IMR-90 (cell line): Measurements from ENCODE around the gene SNX27. TPM values are rescaled to one million over a fixed set of nuclear protein-coding genes. Genes with fewer than 3 reads are reported as not detected.

Experiments
- ATAC-seq: fragments of 200-7000 bp; cut with Tn5 transposase; 2 replicates; pipeline ENCODE4 v1.9.1; 2020; ENCODE audit warnings: low read depth, mild to moderate bottlenecking, moderate library complexity
- BruUV-seq: library from RNA; stranded (reverse); fragments of 400-500 nt; replicated peaks from 2 replicates; lab custom pipeline; 2021; lab: Mats Ljungman, UMichigan
- CTCF ChIA-PET: fragments of 300-600 bp; formaldehyde crosslinking; extraction: SDS; loops from one replicate; lab custom pipeline; 2021; ENCODE audit warnings: antibody characterized with exemption; lab: Yijun Ruan, JAX
- POLR2A ChIA-PET: fragments of 300-600 bp; sonication (Branson Sonifier 250); formaldehyde crosslinking; loops from one replicate; lab custom pipeline; 2022; ENCODE audit warnings: antibody characterized with exemption; ENCODE audit not compliant: unreplicated experiment; lab: Charles Lee
- DNase-seq: peaks from one replicate; pipeline ENCODE4 v3.0.0; 2013
- H2AFZ ChIP-seq: replicated peaks from 2 replicates; pipeline ENCODE3; 2013; ENCODE audit warnings: low read length, mild to moderate bottlenecking; ENCODE audit not compliant: poor library complexity
- H2AK5ac ChIP-seq: 2 replicates; pipeline ENCODE4 v1.6.1; 2013; ENCODE audit warnings: low read depth, low read length, inconsistent platforms
- H2AK9ac ChIP-seq: replicated peaks from 2 replicates; pipeline ENCODE3; 2013; ENCODE audit warnings: mild to moderate bottlenecking, low read depth, low read length, moderate library complexity; ENCODE audit not compliant: poor library complexity
- H2BK120ac ChIP-seq: 2 replicates; pipeline ENCODE4 v1.6.1; 2013; ENCODE audit warnings: low read depth, low read length, inconsistent platforms
- H2BK15ac ChIP-seq: 3 replicates; pipeline ENCODE4 v1.6.1; 2013; ENCODE audit warnings: low read depth, low read length, inconsistent platforms
- H2BK20ac ChIP-seq: 2 replicates; pipeline ENCODE4 v1.6.1; 2013; ENCODE audit warnings: low read depth, mild to moderate bottlenecking, inconsistent platforms, low read length, moderate library complexity
- H2BK5ac ChIP-seq: 2 replicates; pipeline ENCODE4 v1.6.1; 2013; ENCODE audit warnings: mild to moderate bottlenecking, low read depth, low read length, inconsistent platforms; ENCODE audit not compliant: poor library complexity, severe bottlenecking
- H3K14ac ChIP-seq: replicated peaks from 2 replicates; pipeline ENCODE4 v1.6.1; 2013; ENCODE audit warnings: low read depth, low read length, inconsistent platforms
- H3K18ac ChIP-seq: 2 replicates; pipeline ENCODE4 v1.6.1; 2013; ENCODE audit warnings: low read depth, low read length, control low read depth
- H3K23ac ChIP-seq: 2 replicates; pipeline ENCODE4 v1.6.1; 2013; ENCODE audit warnings: low read depth, low read length, inconsistent platforms
- H3K27ac ChIP-seq: 2 replicates; pipeline ENCODE4 v1.5.1; 2013; ENCODE audit warnings: mild to moderate bottlenecking, control low read depth, low read length; ENCODE audit not compliant: insufficient read depth
- H3K27me3 ChIP-seq: 2 replicates; pipeline ENCODE4 v1.6.1; 2013; ENCODE audit warnings: low read length; ENCODE audit not compliant: control insufficient read depth, insufficient read depth
- H3K36me3 ChIP-seq: 2 replicates; pipeline ENCODE4 v1.6.1; 2013; ENCODE audit warnings: low read length, mixed read lengths; ENCODE audit not compliant: control insufficient read depth, insufficient read depth
- H3K4ac ChIP-seq: 2 replicates; pipeline ENCODE4 v1.6.1; 2013; ENCODE audit warnings: low read depth, low read length, inconsistent platforms
- H3K4me1 ChIP-seq: 2 replicates; pipeline ENCODE4 v1.6.1; 2013; ENCODE audit warnings: low read length, mixed read lengths; ENCODE audit not compliant: control insufficient read depth, insufficient read depth
- H3K4me2 ChIP-seq: 2 replicates; pipeline ENCODE4 v1.6.1; 2013; ENCODE audit warnings: low read depth, mild to moderate bottlenecking, control low read depth, low read length, moderate library complexity
- H3K4me3 ChIP-seq: 2 replicates; pipeline ENCODE4 v1.5.1; 2013; ENCODE audit warnings: low read depth, mild to moderate bottlenecking, control low read depth, low read length, moderate library complexity; ENCODE audit not compliant: insufficient read depth
- H3K56ac ChIP-seq: 2 replicates; pipeline ENCODE4 v1.6.1; 2013; ENCODE audit warnings: low read length, inconsistent platforms; ENCODE audit not compliant: insufficient read depth; ENCODE audit errors: extremely low read depth
- H3K79me1 ChIP-seq, 2 experiments: 2 replicates each; pipeline ENCODE4 v1.6.1; 2013; ENCODE audit warnings: low read length in 2 of 2, inconsistent platforms in 1 of 2, low read depth in 1 of 2
- H3K9ac ChIP-seq: 2 replicates; pipeline ENCODE4 v1.6.1; 2013; ENCODE audit warnings: low read depth, low read length, control low read depth
- H3K9me1 ChIP-seq: 2 replicates; pipeline ENCODE4 v1.6.1; 2013; ENCODE audit warnings: low read length, inconsistent platforms; ENCODE audit not compliant: insufficient read depth
- H3K9me3 ChIP-seq: 2 replicates; pipeline ENCODE4 v1.6.1; 2013; ENCODE audit warnings: low read length; ENCODE audit not compliant: control insufficient read depth, insufficient read depth
- H4K20me1 ChIP-seq: 2 replicates; pipeline ENCODE4 v1.6.1; 2013; ENCODE audit warnings: low read length, inconsistent platforms; ENCODE audit not compliant: insufficient read depth
- H4K5ac ChIP-seq: 2 replicates; pipeline ENCODE4 v1.6.1; 2013; ENCODE audit warnings: mild to moderate bottlenecking, low read depth, low read length, control low read depth
- H4K8ac ChIP-seq, 2 experiments: 2 replicates each; pipeline ENCODE4 v1.6.1; 2013; ENCODE audit warnings: low read depth in 2 of 2, low read length in 2 of 2, control low read depth in 1 of 2, inconsistent platforms in 1 of 2
- H4K91ac ChIP-seq: 2 replicates; pipeline ENCODE4 v1.6.1; 2013; ENCODE audit warnings: low read depth, low read length, inconsistent platforms; ENCODE audit not compliant: insufficient read depth
- FOS ChIP-seq: fragments of 150-350 bp; IDR thresholded peaks from 2 replicates; pipeline ENCODE4 v1.6.1; 2016; ENCODE audit warnings: low read depth, low read length
- MAFK ChIP-seq: IDR thresholded peaks from 2 replicates; pipeline ENCODE4 v1.6.1; 2012; ENCODE audit warnings: low read depth, low read length, improper control_type of control experiment
- WGBS, 2 experiments: methylation state at CpG; one replicate each; pipeline versions ENCODE4 v1.1.5 to v1.1.7; 2013; ENCODE audit warnings: missing lambda C conversion rate in 2 of 2; ENCODE audit not compliant: insufficient read length in 1 of 2; ENCODE audit errors: extremely low coverage in 2 of 2; 5-methylcytosine and 5-hydroxymethylcytosine counted together
- dilution Hi-C: fragments of 300-500 bp; cut with HindIII; formaldehyde crosslinking; loops from one replicate; pipeline ENCODE4 v1.14.3; 2018; ENCODE audit warnings: low sequenced_read_pairs; ENCODE audit not compliant: unreplicated experiment
- in situ Hi-C: fragments of 300-500 bp; cut with MboI; formaldehyde crosslinking; loops from 3 replicates; pipeline ENCODE4 v1.14.3; 2019; ENCODE audit warnings: low sequenced_read_pairs, inconsistent platforms, mixed read lengths
- intact Hi-C: fragments of 100-400 bp; cut with micrococcal nuclease; formaldehyde crosslinking; loops from 2 replicates; pipeline ENCODE4 v1.10.0; 2022
- polyA plus RNA-seq, 3 experiments: library from polyadenylated mRNA; depleted of rRNA; stranded (reverse); fragments of >200 nt; gene quantifications; 2 replicates each; pipeline ENCODE4 v1.2.3, GENCODE V29; 2012; ENCODE audit warnings: low replicate concordance in 1 of 3
- total RNA-seq: library from RNA; depleted of rRNA; stranded (reverse); fragments of >200 nt; gene quantifications from 2 replicates; pipeline ENCODE4 v1.2.3, GENCODE V29; 2012

Gene SNX27
- total and polyA plus RNA-seq, 2 of the 4 experiments (the other 2 are of a cell fraction) = 12.3 to 25.6 TPM

- no peak overlapping the region for H2AK5ac ChIP-seq
- dilution Hi-C loops = no loop called here
- H2BK120ac ChIP-seq = no peak overlapping the region
- H4K5ac ChIP-seq = no peak overlapping the region
- no peaks in the 10 kb centered on the region; the same call in 1 of the 2 replicates for H3K9me1 ChIP-seq
- no peak overlapping the region for H3K9ac ChIP-seq
- no peaks in the 10 kb centered on the region for H3K79me1 ChIP-seq
- DNase-seq = no peak
- H3K9me3 ChIP-seq = no peaks in the 10 kb centered on the region
- H3K4me1 ChIP-seq = peaks cover 6% of the 10 kb centered on the region
- H3K18ac ChIP-seq = no peak overlapping the region
- BruUV-seq = no TSS peak
- H2BK20ac ChIP-seq = no peak overlapping the region
- no peak overlapping the region for H3K4me3 ChIP-seq
- no peak overlapping the region for H3K27ac ChIP-seq
- no peak overlapping the region for H2AFZ ChIP-seq
- ChIA-PET CTCF (interaction anchor here (0.6 kb wide), 1 partner anchor 224 kb away, joined by 4 read pairs; no protein-coding TSS in a partner anchor), POLR2A (no interaction called here)
- H4K20me1 ChIP-seq = no peaks in the 10 kb centered on the region
- no peak overlapping the region for H3K4ac ChIP-seq
- H2AK9ac ChIP-seq = no peak overlapping the region
- no peak overlapping the region for H3K56ac ChIP-seq
- H2BK15ac ChIP-seq = no peak overlapping the region
- ATAC-seq = 0 out of 2 replicates have a peak, but pooled peaks have one; percentile 16
- H3K36me3 ChIP-seq = peaks cover 23% of the 10 kb centered on the region
- no peak overlapping the region for H3K14ac ChIP-seq
- no peak overlapping the region for H4K91ac ChIP-seq
- no CpG with 5 or more reads among the region's 2 CpGs for WGBS, 2 experiments
- peak; percentile 29; the same call in 1 of the 2 replicates for TF ChIP-seq MAFK
- no peak for TF ChIP-seq FOS
- H2BK5ac ChIP-seq = no peak overlapping the region
- in situ Hi-C loops = no loop called here
- no peak overlapping the region for H4K8ac ChIP-seq
- H3K27me3 ChIP-seq = no peaks in the 10 kb centered on the region
- H3K4me2 ChIP-seq = no peak overlapping the region
- no peak overlapping the region for H3K23ac ChIP-seq
- intact Hi-C loops = no loop called here
Observed at GRCh38 chr1:151583796-151584195, 28.1 kb upstream of the SNX27 start.
